ENCODE measurements around the gene B4GALT3. TPM values are rescaled to one million over a fixed set of nuclear protein-coding genes. Genes with fewer than 3 reads are reported as not detected.

Gene B4GALT3
- total RNA-seq, 1 donor: 11.4 TPM

- no peak for TF ChIP-seq CTCF (IDR thresholded peaks at IDR 0.05; ENCODE audit: insufficient read depth, low read length)
- peak; percentile 32 for DNase-seq (ENCODE audit: low read depth)
- peak overlapping the region; percentile 68 for H3K4me3 ChIP-seq (ENCODE audit: low read depth, low read length)
Measured at GRCh38 chr1:161198194-161198896, 21.0 kb upstream of the B4GALT3 start.

- peak overlapping the region; percentile 68 for H3K4me3 ChIP-seq (ENCODE audit: low read depth, low read length)
- TF ChIP-seq CTCF (IDR thresholded peaks at IDR 0.05; ENCODE audit: insufficient read depth, low read length): no peak
- DNase-seq (ENCODE audit: low read depth): peak; percentile 6
Measured at GRCh38 chr1:161197560-161198193, 20.4 kb upstream of the B4GALT3 start.

GRCh38 chr1:161196521-161197451 lies 19.5 kb upstream of the B4GALT3 start:
- no peak for TF ChIP-seq CTCF (IDR thresholded peaks at IDR 0.05; ENCODE audit: insufficient read depth, low read length)
- H3K4me3 ChIP-seq (ENCODE audit: low read depth, low read length): peak overlapping the region; percentile 68
- peak; percentile 89 for DNase-seq (ENCODE audit: low read depth)

- TF ChIP-seq CTCF (IDR thresholded peaks at IDR 0.05; ENCODE audit: insufficient read depth, low read length): no peak
- DNase-seq (ENCODE audit: low read depth): no peak
- H3K4me3 ChIP-seq (ENCODE audit: low read depth, low read length): no peak overlapping the region
Measured at GRCh38 chr1:161196111-161196510, 18.8 kb upstream of the B4GALT3 start.

GRCh38 chr1:161195171-161195570 lies 17.9 kb upstream of the B4GALT3 start:
- no peak for TF ChIP-seq CTCF (IDR thresholded peaks at IDR 0.05; ENCODE audit: insufficient read depth, low read length)
- no peak for DNase-seq (ENCODE audit: low read depth)
- H3K4me3 ChIP-seq (ENCODE audit: low read depth, low read length): no peak overlapping the region

- no peak for TF ChIP-seq CTCF (IDR thresholded peaks at IDR 0.05; ENCODE audit: insufficient read depth, low read length)
- no peak for DNase-seq (ENCODE audit: low read depth)
- no peak overlapping the region for H3K4me3 ChIP-seq (ENCODE audit: low read depth, low read length)
Measured at GRCh38 chr1:161193561-161194235, 16.4 kb upstream of the B4GALT3 start.
